Left lung (tissue), 10 donors: ENCODE measurements around the gene DIPK1B. TPM values are rescaled to one million over a fixed set of nuclear protein-coding genes. Genes with fewer than 3 reads are reported as not detected.

ENCODE experiments used
- ATAC-seq: fragments of 200-7000 bp; cut with Tn5 transposase; one replicate; pipeline ENCODE4 v1.9.1; 2020; ENCODE audit warnings: moderate library complexity
- DNase-seq, 4 donors: peaks; one replicate each; pipeline ENCODE4 v3.0.0-alpha.2; 2013 to 2020
- H3K27ac ChIP-seq, 2 donors: fragments of 200-600 bp; sonication (generic) in 1 of 2; one replicate each; pipeline versions ENCODE4 v1.5.0 to v1.8.0; 2020 to 2021
- H3K27me3 ChIP-seq, 2 donors: fragments of 200-600 bp; sonication (generic) in 1 of 2; one replicate each; pipeline versions ENCODE4 v1.5.0 to v1.8.0; 2020 to 2021
- H3K36me3 ChIP-seq, 2 donors: fragments of 200-600 bp; sonication (generic) in 1 of 2; one replicate each; pipeline versions ENCODE4 v1.5.0 to v1.8.0; 2020 to 2021
- H3K4me1 ChIP-seq, 2 donors: fragments of 200-600 bp; one replicate each; pipeline ENCODE4 v1.8.0; 2021
- H3K4me3 ChIP-seq, 2 donors: fragments of 200-600 bp; sonication (generic) in 1 of 2; one replicate each; pipeline versions ENCODE4 v1.5.0 to v1.8.0; 2020 to 2021; ENCODE audit warnings: mild to moderate bottlenecking in 1 of 2
- H3K9me3 ChIP-seq, 2 donors: fragments of 200-600 bp; sonication (generic) in 1 of 2; one replicate each; pipeline versions ENCODE4 v1.5.0 to v1.8.0; 2020 to 2021
- CTCF ChIP-seq, 2 donors: fragments of 200-600 bp; sonication (generic) in 1 of 2; IDR thresholded peaks; one replicate each; pipeline versions ENCODE4 v1.5.0 to v1.8.0; 2021; ENCODE audit warnings: antibody characterized with exemption in 2 of 2
- intact Hi-C, 2 donors: fragments of 100-400 bp; cut with DNase I; formaldehyde crosslinking; loops; one replicate each; pipeline versions ENCODE4 v1.11.2 to v1.14.2; 2022
- polyA plus RNA-seq, 6 donors: library from polyadenylated mRNA; unstranded; fragments of 120-200 nt; gene quantifications; one replicate each; pipeline ENCODE4 v1.2.1, GENCODE V29; 2013; ENCODE audit not compliant: insufficient read length in 6 of 6
- total RNA-seq, 2 donors: library from RNA; stranded (reverse); fragmentation: NEBNext Ultra II Directional; extraction: Animal tissue kit (Norgen Biotek cat#: 25700); gene quantifications; one replicate each; pipeline ENCODE4 v1.2.1, GENCODE V29; 2021
- donor health status: DM: no; HTN: yes; CAD: no.
- donor health status: DM: no; HTN: no; CAD: no.

The DIPK1B gene
- total and polyA plus RNA-seq, 8 donors, result 12.6 to 37.4 (median 28.6) TPM

GRCh38 chr9:136665111-136665703 lies 47.2 kb upstream of the DIPK1B start:
- Histone ChIP-seq H3K27me3 (peaks cover 0 to 96% of the 10 kb centered on the region in 2 donors), H3K4me1 (peaks cover 0 to 35% of the 10 kb centered on the region in 2 donors), H3K9me3 (no peaks in the 10 kb centered on the region), H3K36me3 (peaks cover 0 to 5% of the 10 kb centered on the region in 2 donors), H3K27ac (peak overlapping the region; percentile 85 to 87), H3K4me3 (peak overlapping the region; percentile 27 to 45)
- DNase-seq, result no peak
- peak in 1 of 2 donors; percentile 30 for TF ChIP-seq CTCF (IDR thresholded peaks at IDR 0.05)
- intact Hi-C loops, result no loop called here
- ATAC-seq, result peak; percentile 3

GRCh38 chr9:136665704-136666371 lies 46.5 kb upstream of the DIPK1B start:
- no peak for ATAC-seq
- Histone ChIP-seq H3K27ac (peak overlapping the region; percentile 73 to 85), H3K9me3 (no peaks in the 10 kb centered on the region), H3K27me3 (peaks cover 0 to 92% of the 10 kb centered on the region in 2 donors), H3K4me3 (peak overlapping the region; percentile 15 to 45), H3K4me1 (peaks cover 0 to 31% of the 10 kb centered on the region in 2 donors), H3K36me3 (peaks cover 0 to 5% of the 10 kb centered on the region in 2 donors)
- no peak for DNase-seq
- intact Hi-C loops, result no loop called here
- no peak for TF ChIP-seq CTCF (IDR thresholded peaks at IDR 0.05)

- Histone ChIP-seq H3K27me3 (peaks cover 0 to 85% of the 10 kb centered on the region in 2 donors), H3K4me3 (peak overlapping the region; percentile 24 to 41), H3K4me1 (peaks cover 0 to 34% of the 10 kb centered on the region in 2 donors), H3K36me3 (peaks cover 0 to 7% of the 10 kb centered on the region in 2 donors), H3K27ac (peak overlapping the region; percentile 73 to 77), H3K9me3 (no peaks in the 10 kb centered on the region)
- ATAC-seq (no peak), DNase-seq (no peak)
- intact Hi-C loops, result no loop called here
- no peak for TF ChIP-seq CTCF (IDR thresholded peaks at IDR 0.05)
Measured at GRCh38 chr9:136666372-136667213, 45.8 kb upstream of the DIPK1B start.

GRCh38 chr9:136667214-136667939 lies 45.0 kb upstream of the DIPK1B start:
- no peak for ATAC-seq
- intact Hi-C loops, result no loop called here
- peak overlapping the region; percentile 24 to 41 for H3K4me3 ChIP-seq
- TF ChIP-seq CTCF (IDR thresholded peaks at IDR 0.05), result no peak
- H3K4me1 ChIP-seq, result peaks cover 0 to 39% of the 10 kb centered on the region in 2 donors
- DNase-seq, result no peak
- no peaks in the 10 kb centered on the region for H3K9me3 ChIP-seq
- peaks cover 0 to 77% of the 10 kb centered on the region in 2 donors for H3K27me3 ChIP-seq
- H3K36me3 ChIP-seq, result peaks cover 0 to 15% of the 10 kb centered on the region in 2 donors
- H3K27ac ChIP-seq, result peak overlapping the region; percentile 73 to 77
